Loucy (cell line): Measurements from ENCODE around the gene MAX.

ENCODE experiments used
- CTCF ChIP-seq: fragments of 200-600 bp; sonication (generic); conservative IDR thresholded peaks from 2 replicates; pipeline ENCODE4 v1.5.1; 2014; ENCODE audit warnings: mild to moderate bottlenecking, antibody characterized with exemption, low read length
- EZH2phosphoT487 ChIP-seq: fragments of 200-600 bp; IDR thresholded peaks from 2 replicates; pipeline ENCODE4 v1.6.1; 2018; ENCODE audit warnings: antibody characterized with exemption, mild to moderate bottlenecking, moderate library complexity, borderline replicate concordance

DNA sequence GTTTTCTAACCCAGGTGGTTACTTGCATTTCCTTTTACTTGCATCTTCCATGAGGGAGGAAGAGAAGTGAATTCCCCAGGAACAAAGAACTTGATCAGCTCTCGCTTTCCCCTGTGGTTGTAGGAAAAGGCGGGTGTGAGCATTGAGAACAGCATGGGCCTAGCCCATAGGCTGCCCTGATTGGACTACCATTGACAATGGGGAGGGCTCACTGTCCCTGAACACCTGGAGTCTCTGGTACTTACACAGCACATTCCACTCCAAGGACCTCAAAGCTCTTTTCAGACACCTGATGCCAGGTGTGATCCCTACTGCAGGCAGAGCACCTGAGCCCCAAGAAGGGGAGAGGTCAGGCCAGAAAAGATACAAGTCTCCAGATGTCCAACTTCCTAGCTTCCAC lies 25.0 kb downstream of the MAX start:
- TF ChIP-seq CTCF, result no peak
- no peak for TF ChIP-seq EZH2phosphoT487
